Measurements from ENCODE around the gene CYP24A1.

GRCh38 chr20:54165803-54166202 lies 8.0 kb downstream of the CYP24A1 start:
- TF ChIP-seq CTCF (IDR thresholded peaks at IDR 0.05) (no peak), EZH2 (IDR thresholded peaks at IDR 0.05; ENCODE audit: borderline replicate concordance, insufficient read depth, low read depth, low read length, poor library complexity, severe bottlenecking) (no peak)

All from B cell (primary cell).